Measurements from ENCODE around the gene ALDH1L1. TPM values are rescaled to one million over a fixed set of nuclear protein-coding genes. Genes with fewer than 3 reads are reported as not detected.

The ALDH1L1 gene
- total and polyA plus RNA-seq, 2 of the 4 experiments (the other 2 are of a cell fraction): not detected

DNA sequence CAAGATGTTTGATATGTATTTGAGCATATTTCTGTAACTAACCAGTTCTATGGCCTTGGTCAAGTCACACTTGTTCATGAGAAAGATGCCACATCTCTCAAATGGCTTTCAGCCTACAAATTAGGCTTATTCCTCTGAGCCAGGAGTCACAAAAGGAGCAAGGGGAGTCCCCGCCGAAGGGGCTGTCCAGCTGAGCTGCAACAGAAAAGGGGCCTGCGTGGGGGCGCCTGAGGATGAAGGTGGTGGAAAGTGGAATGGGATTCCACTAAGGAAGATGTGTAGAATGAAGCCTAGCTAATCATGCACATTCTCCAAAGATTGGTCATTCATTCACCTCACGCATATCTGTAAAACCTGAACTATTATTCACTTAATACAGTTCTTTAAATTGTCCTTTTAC, 19.1 kb downstream of the ALDH1L1 start:
- no peak overlapping the region for H2BK5ac ChIP-seq (ENCODE audit: low read depth, low read length, poor library complexity, severe bottlenecking)

More for the DNA sequence above, 19.1 kb downstream of the ALDH1L1 start:
- no peak overlapping the region for H4K8ac ChIP-seq (ENCODE audit: low read depth in 2 of 2, low read length in 2 of 2)
- H4K91ac ChIP-seq (ENCODE audit: insufficient read depth, low read depth, low read length): no peak overlapping the region
- H3K23ac ChIP-seq (ENCODE audit: low read depth, low read length): no peak overlapping the region
- no peak overlapping the region for H3K27ac ChIP-seq (ENCODE audit: insufficient read depth, low read length)
- H3K9ac ChIP-seq (ENCODE audit: low read depth, low read length): no peak overlapping the region
- dilution Hi-C loops (cut with HindIII; ENCODE audit: low sequenced_read_pairs, unreplicated experiment) (no loop called here), in situ Hi-C loops (cut with MboI; ENCODE audit: low sequenced_read_pairs) (no loop called here), intact Hi-C loops (cut with micrococcal nuclease) (no loop called here)
- no peak overlapping the region for H2AFZ ChIP-seq (replicated peaks; ENCODE audit: low read length, poor library complexity)
- H3K56ac ChIP-seq (ENCODE audit: extremely low read depth, insufficient read depth, low read length): no peak overlapping the region
- H2BK120ac ChIP-seq (ENCODE audit: low read depth, low read length): no peak overlapping the region
- ChIA-PET POLR2A (ENCODE audit: unreplicated experiment) (no interaction called here), CTCF (no interaction called here)
- H3K4me1 ChIP-seq (ENCODE audit: control insufficient read depth, insufficient read depth, low read length): no peaks in the 10 kb centered on the region
- no peaks in the 10 kb centered on the region for H3K79me1 ChIP-seq (ENCODE audit: low read depth in 1 of 2, low read length in 2 of 2)
- no peak overlapping the region for H2BK20ac ChIP-seq (ENCODE audit: low read depth, low read length)
- DNase-seq: no peak
- WGBS, 2 experiments (ENCODE audit: extremely low coverage in 2 of 2, insufficient read length in 1 of 2): no CpG with 5 or more reads among the region's 5 CpGs
- H4K20me1 ChIP-seq (ENCODE audit: insufficient read depth, low read length): no peaks in the 10 kb centered on the region
- no peak overlapping the region for H3K4me2 ChIP-seq (ENCODE audit: low read depth, low read length)
- no peaks in the 10 kb centered on the region for H3K9me1 ChIP-seq (ENCODE audit: insufficient read depth, low read length)
- H4K5ac ChIP-seq (ENCODE audit: low read depth, low read length): no peak overlapping the region
- H3K27me3 ChIP-seq (ENCODE audit: control insufficient read depth, insufficient read depth, low read length): peaks cover 9% of the 10 kb centered on the region
- H3K4me3 ChIP-seq (ENCODE audit: insufficient read depth, low read depth, low read length): no peak overlapping the region
- no peak overlapping the region for H3K14ac ChIP-seq (replicated peaks; ENCODE audit: low read depth, low read length)
- no TSS peak for BruUV-seq (replicated peaks)
- H3K18ac ChIP-seq (ENCODE audit: low read depth, low read length): no peak overlapping the region
- H2AK9ac ChIP-seq (replicated peaks; ENCODE audit: low read depth, low read length, poor library complexity): no peak overlapping the region
- ATAC-seq (ENCODE audit: low read depth): no peak
- no peaks in the 10 kb centered on the region for H3K9me3 ChIP-seq (ENCODE audit: control insufficient read depth, insufficient read depth, low read length)
- no peak overlapping the region for H2BK15ac ChIP-seq (ENCODE audit: low read depth, low read length)
- no peak overlapping the region for H2AK5ac ChIP-seq (ENCODE audit: low read depth, low read length)
- no peaks in the 10 kb centered on the region for H3K36me3 ChIP-seq (ENCODE audit: control insufficient read depth, insufficient read depth, low read length)
- no peak for TF ChIP-seq BHLHE40 (IDR thresholded peaks at IDR 0.05; ENCODE audit: low read depth, low read length)
- no peak for TF ChIP-seq POLR2A (IDR thresholded peaks at IDR 0.05; ENCODE audit: low read depth, low read length)
- no peak for TF ChIP-seq CEBPB (IDR thresholded peaks at IDR 0.05; ENCODE audit: low read depth, low read length)
- no peak for TF ChIP-seq FOS (IDR thresholded peaks at IDR 0.05; ENCODE audit: low read depth, low read length)
- TF ChIP-seq, protein P1, sequence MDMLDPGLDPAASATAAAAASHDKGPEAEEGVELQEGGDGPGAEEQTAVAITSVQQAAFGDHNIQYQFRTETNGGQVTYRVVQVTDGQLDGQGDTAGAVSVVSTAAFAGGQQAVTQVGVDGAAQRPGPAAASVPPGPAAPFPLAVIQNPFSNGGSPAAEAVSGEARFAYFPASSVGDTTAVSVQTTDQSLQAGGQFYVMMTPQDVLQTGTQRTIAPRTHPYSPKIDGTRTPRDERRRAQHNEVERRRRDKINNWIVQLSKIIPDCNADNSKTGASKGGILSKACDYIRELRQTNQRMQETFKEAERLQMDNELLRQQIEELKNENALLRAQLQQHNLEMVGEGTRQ (IDR thresholded peaks at IDR 0.05; ENCODE audit: low read depth, low read length): no peak
- TF ChIP-seq, protein P2, sequence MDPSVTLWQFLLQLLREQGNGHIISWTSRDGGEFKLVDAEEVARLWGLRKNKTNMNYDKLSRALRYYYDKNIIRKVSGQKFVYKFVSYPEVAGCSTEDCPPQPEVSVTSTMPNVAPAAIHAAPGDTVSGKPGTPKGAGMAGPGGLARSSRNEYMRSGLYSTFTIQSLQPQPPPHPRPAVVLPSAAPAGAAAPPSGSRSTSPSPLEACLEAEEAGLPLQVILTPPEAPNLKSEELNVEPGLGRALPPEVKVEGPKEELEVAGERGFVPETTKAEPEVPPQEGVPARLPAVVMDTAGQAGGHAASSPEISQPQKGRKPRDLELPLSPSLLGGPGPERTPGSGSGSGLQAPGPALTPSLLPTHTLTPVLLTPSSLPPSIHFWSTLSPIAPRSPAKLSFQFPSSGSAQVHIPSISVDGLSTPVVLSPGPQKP (IDR thresholded peaks at IDR 0.05; ENCODE audit: borderline replicate concordance, low read depth, low read length): no peak
- TF ChIP-seq, protein P3, sequence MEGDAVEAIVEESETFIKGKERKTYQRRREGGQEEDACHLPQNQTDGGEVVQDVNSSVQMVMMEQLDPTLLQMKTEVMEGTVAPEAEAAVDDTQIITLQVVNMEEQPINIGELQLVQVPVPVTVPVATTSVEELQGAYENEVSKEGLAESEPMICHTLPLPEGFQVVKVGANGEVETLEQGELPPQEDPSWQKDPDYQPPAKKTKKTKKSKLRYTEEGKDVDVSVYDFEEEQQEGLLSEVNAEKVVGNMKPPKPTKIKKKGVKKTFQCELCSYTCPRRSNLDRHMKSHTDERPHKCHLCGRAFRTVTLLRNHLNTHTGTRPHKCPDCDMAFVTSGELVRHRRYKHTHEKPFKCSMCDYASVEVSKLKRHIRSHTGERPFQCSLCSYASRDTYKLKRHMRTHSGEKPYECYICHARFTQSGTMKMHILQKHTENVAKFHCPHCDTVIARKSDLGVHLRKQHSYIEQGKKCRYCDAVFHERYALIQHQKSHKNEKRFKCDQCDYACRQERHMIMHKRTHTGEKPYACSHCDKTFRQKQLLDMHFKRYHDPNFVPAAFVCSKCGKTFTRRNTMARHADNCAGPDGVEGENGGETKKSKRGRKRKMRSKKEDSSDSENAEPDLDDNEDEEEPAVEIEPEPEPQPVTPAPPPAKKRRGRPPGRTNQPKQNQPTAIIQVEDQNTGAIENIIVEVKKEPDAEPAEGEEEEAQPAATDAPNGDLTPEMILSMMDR (conservative IDR thresholded peaks at IDR 0.05; ENCODE audit: low read depth, low read length): no peak
- no peak for TF ChIP-seq RAD21 (IDR thresholded peaks at IDR 0.05; ENCODE audit: low read length)
- TF ChIP-seq MAZ (IDR thresholded peaks at IDR 0.05; ENCODE audit: borderline replicate concordance, low read depth, low read length): no peak
- no peak for TF ChIP-seq NFE2L2 (IDR thresholded peaks at IDR 0.05; ENCODE audit: low read depth, low read length)
- no peak for TF ChIP-seq MXI1 (IDR thresholded peaks at IDR 0.05; ENCODE audit: borderline replicate concordance, low read depth, low read length)
- no peak for TF ChIP-seq SMC3 (IDR thresholded peaks at IDR 0.05; ENCODE audit: low read depth, low read length)
- TF ChIP-seq RFX5 (IDR thresholded peaks at IDR 0.05; ENCODE audit: low read depth, low read length): no peak
- no peak overlapping the region for H3K4ac ChIP-seq (ENCODE audit: low read depth, low read length)
